MCF 10A (cell line): ENCODE data around the gene TCF25. TPM values are rescaled to one million over a fixed set of nuclear protein-coding genes. Genes with fewer than 3 reads are reported as not detected.

ENCODE experiments used
- BruUV-seq: library from RNA; stranded (reverse); fragments of 400-500 nt; replicated peaks from 2 replicates; lab custom pipeline; 2021; lab: Mats Ljungman, UMichigan
- CTCF ChIA-PET: fragments of 300-600 bp; sonication (Branson Sonifier 250); formaldehyde crosslinking; extraction: SDS; loops from one replicate; lab custom pipeline; 2021; ENCODE audit warnings: antibody characterized with exemption, inconsistent platforms; lab: Yijun Ruan, JAX
- POLR2A ChIA-PET: fragments of 300-600, 350-650 bp; sonication (Branson Sonifier 250); formaldehyde crosslinking; extraction: SDS; loops from one replicate; lab custom pipeline; 2020; ENCODE audit warnings: antibody characterized with exemption, inconsistent platforms; lab: Yijun Ruan, JAX
- DNase-seq: peaks from one replicate; pipeline ENCODE4 v3.0.0-alpha.2; 2018; ENCODE audit not compliant: unreplicated experiment
- H3K27ac Mint-ChIP-seq: one replicate; pipeline ENCODE4 v1.8.0; 2022; ENCODE audit warnings: mild to moderate bottlenecking, low read depth, mixed read lengths; ENCODE audit not compliant: unreplicated experiment
- H3K27me3 Mint-ChIP-seq: one replicate; pipeline ENCODE4 v1.8.0; 2022; ENCODE audit warnings: mixed read lengths; ENCODE audit not compliant: insufficient read depth, unreplicated experiment
- H3K36me3 Mint-ChIP-seq: one replicate; pipeline ENCODE4 v1.8.0; 2022; ENCODE audit warnings: mild to moderate bottlenecking, moderate library complexity, mixed read lengths; ENCODE audit not compliant: insufficient read depth, unreplicated experiment
- H3K4me1 Mint-ChIP-seq: one replicate; pipeline ENCODE4 v1.8.0; 2022; ENCODE audit warnings: mixed read lengths; ENCODE audit not compliant: insufficient read depth, unreplicated experiment
- H3K4me3 Mint-ChIP-seq: one replicate; pipeline ENCODE4 v1.8.0; 2022; ENCODE audit warnings: mild to moderate bottlenecking, moderate library complexity, mixed read lengths; ENCODE audit not compliant: unreplicated experiment
- H3K9me3 Mint-ChIP-seq: one replicate; pipeline ENCODE4 v1.8.0; 2022; ENCODE audit warnings: mixed read lengths; ENCODE audit not compliant: unreplicated experiment
- intact Hi-C: fragments of 100-400 bp; cut with micrococcal nuclease; formaldehyde crosslinking; loops from 2 replicates; pipeline ENCODE4 v1.14.1; 2022
- total RNA-seq: library from RNA; stranded (reverse); gene quantifications from 2 replicates; pipeline ENCODE4 v1.2.3, GENCODE V29; 2022
- TF ChIP-seq, protein P1 (sequence below): fragments of 200-600 bp; IDR thresholded peaks from one replicate; pipeline ENCODE4 v1.8.0; 2022; ENCODE audit warnings: antibody characterized with exemption, mild to moderate bottlenecking; ENCODE audit not compliant: unreplicated experiment

Gene TCF25
- total RNA-seq, 1 experiment from 2014 or later: 239 TPM

DNA sequence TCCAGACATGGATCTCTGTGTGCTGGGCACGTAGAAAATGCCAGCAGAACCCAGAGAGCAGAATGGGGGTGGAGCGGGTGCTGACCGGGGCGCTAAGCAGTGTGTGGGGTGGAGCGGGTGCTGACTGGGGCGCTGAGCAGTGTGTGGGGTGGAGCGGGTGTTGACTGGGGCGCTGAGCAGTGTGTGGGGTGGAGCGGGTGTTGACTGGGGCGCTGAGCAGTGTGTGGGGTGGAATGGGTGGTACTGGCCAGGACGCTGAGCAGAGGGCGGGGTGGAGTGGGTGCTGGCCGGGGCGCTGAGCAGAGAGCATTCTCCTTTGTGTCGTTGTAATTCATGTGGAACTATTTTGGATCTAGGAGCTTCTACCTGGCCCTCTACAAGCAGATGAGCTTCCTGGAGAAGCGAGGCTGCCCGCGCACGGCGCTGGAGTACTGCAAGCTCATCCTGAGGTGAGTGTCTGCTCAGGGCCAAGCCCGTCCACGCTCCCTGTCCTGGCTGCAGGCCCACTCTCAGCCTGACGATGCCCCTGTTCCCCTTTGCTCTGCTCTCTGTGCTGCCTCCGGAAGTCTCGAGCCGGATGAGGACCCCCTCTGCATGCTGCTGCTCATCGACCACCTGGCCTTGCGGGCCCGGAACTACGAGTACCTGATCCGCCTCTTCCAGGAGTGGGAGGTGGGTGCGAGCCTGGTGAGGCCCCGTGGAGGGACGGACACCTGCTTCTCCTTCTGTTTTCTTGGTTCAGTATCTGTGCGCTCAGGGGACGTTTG is 25.0 kb downstream of the TCF25 start:
- TF ChIP-seq, protein P1, sequence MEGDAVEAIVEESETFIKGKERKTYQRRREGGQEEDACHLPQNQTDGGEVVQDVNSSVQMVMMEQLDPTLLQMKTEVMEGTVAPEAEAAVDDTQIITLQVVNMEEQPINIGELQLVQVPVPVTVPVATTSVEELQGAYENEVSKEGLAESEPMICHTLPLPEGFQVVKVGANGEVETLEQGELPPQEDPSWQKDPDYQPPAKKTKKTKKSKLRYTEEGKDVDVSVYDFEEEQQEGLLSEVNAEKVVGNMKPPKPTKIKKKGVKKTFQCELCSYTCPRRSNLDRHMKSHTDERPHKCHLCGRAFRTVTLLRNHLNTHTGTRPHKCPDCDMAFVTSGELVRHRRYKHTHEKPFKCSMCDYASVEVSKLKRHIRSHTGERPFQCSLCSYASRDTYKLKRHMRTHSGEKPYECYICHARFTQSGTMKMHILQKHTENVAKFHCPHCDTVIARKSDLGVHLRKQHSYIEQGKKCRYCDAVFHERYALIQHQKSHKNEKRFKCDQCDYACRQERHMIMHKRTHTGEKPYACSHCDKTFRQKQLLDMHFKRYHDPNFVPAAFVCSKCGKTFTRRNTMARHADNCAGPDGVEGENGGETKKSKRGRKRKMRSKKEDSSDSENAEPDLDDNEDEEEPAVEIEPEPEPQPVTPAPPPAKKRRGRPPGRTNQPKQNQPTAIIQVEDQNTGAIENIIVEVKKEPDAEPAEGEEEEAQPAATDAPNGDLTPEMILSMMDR: no peak
- Mint-ChIP-seq H3K4me3 (no peak overlapping the region), H3K4me1 (no peaks in the 10 kb centered on the region), H3K36me3 (peaks cover 46% of the 10 kb centered on the region), H3K27me3 (no peaks in the 10 kb centered on the region), H3K9me3 (no peaks in the 10 kb centered on the region), H3K27ac (no peak overlapping the region)
- DNase-seq: no peak
- no TSS peak for BruUV-seq
- intact Hi-C loops: no loop called here
- CTCF ChIA-PET: no interaction called here
- POLR2A ChIA-PET: interaction anchor here (1.3 kb wide), 1 partner anchor 24 kb away, joined by 4 read pairs; no protein-coding TSS in a partner anchor

DNA sequence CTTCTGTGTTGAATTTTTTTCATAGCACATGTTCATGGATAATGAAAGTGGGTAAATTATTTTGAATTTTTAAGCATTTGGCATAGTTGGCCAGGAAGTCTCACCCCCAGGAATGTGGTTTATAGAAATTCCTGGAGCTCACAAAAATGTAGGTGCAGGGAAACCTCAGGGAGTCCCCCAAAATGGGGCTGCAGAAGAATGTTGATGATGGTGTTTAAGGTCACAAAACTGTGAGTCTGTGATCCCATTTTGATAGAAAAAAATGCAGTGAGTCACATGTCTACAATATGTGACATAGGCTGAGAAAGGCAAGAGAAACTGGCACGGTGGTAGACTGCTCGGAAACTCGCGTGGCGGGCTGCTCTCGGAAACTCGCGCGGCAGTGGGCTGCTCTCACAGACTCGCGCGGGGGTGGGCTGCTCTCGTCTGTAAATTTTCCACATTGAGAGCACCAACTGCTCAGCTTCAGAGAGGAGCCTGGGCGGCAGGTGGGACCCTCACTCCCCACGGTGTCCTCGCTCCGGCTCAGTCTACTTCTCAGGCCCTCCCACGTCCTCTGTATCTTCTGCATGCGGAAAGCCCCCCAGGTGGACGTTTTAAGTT is 26.6 kb downstream of the TCF25 start:
- H3K36me3 Mint-ChIP-seq: peaks cover 57% of the 10 kb centered on the region
- BruUV-seq: no TSS peak

DNA sequence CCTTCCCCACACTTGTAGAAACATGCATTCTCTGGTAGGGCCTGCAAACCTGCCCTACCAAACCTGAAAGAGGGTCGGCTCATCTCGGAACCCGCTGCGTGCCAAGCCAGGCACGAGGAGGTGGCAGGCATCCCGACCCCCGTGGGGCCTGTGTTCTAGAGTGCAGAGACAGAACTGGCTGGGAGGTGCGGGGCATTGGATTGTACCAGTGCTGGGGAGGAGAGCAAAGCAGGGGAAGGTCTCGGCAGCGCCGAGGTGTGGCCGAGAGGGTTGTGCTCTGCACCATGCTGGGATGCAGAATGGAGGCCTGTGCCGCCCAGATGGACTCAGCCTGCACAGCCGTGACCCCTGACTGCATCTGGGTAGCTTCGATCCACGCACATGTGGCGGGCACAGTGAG is 27.5 kb downstream of the TCF25 start:
- Mint-ChIP-seq H3K36me3 (peaks cover 60% of the 10 kb centered on the region), H3K27me3 (no peaks in the 10 kb centered on the region), H3K4me3 (no peak overlapping the region), H3K4me1 (no peaks in the 10 kb centered on the region), H3K27ac (no peak overlapping the region), H3K9me3 (no peaks in the 10 kb centered on the region)
- ChIA-PET POLR2A (interaction anchor here (1.1 kb wide), 1 partner anchor 9 kb away, joined by 3 read pairs; no protein-coding TSS in a partner anchor), CTCF (no interaction called here)
- intact Hi-C loops: no loop called here
- BruUV-seq: no TSS peak
- DNase-seq: no peak
- TF ChIP-seq, protein P1: no peak

More for the DNA sequence above, 26.6 kb downstream of the TCF25 start:
- Mint-ChIP-seq H3K4me3 (no peak overlapping the region), H3K9me3 (no peaks in the 10 kb centered on the region), H3K4me1 (no peaks in the 10 kb centered on the region), H3K27ac (no peak overlapping the region), H3K27me3 (no peaks in the 10 kb centered on the region)
- CTCF ChIA-PET: no interaction called here
- intact Hi-C loops: no loop called here
- TF ChIP-seq, protein P1: no peak
- POLR2A ChIA-PET: interaction anchor here (0.9 kb wide), 1 partner anchor 9 kb away, joined by 4 read pairs; no protein-coding TSS in a partner anchor
- no peak for DNase-seq

DNA sequence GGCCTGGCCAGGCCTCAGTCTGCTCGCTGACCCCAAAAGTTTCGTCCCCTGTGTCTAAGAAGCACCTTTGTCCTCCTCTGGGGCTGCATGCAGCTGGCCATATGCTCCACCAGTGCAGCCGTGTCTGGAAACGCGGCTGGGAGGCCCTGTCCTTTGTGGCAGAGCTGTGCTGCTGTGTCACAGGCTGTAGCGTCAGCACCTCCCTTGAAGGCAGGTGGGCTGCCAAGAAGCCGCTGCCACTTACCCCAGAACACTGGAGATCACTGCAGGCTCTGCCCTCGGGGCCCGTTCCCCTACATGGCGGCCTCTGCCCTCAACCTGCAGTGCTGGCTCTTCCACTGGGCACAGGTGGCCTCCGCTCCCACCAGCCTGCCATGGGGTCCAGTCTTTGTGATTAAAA is 29.6 kb downstream of the TCF25 start:
- no peaks in the 10 kb centered on the region for H3K9me3 Mint-ChIP-seq
- BruUV-seq: no TSS peak
- POLR2A ChIA-PET: interaction anchor here (0.8 kb wide), 1 partner anchor 30 kb away, joined by 3 read pairs; the partner anchor contains the start of gene TCF25
- intact Hi-C loops: no loop called here
- H3K4me1 Mint-ChIP-seq: no peaks in the 10 kb centered on the region
- TF ChIP-seq, protein P1: no peak
- CTCF ChIA-PET: interaction anchor here (1.0 kb wide), 1 partner anchor 42 kb away, joined by 3 read pairs; no protein-coding TSS in a partner anchor
- H3K36me3 Mint-ChIP-seq: peaks cover 66% of the 10 kb centered on the region
- no peak for DNase-seq
- H3K27me3 Mint-ChIP-seq: no peaks in the 10 kb centered on the region
- no peak overlapping the region for H3K27ac Mint-ChIP-seq
- H3K4me3 Mint-ChIP-seq: no peak overlapping the region
